RWPE2 (cell line): ENCODE data around the gene DGUOK.

ENCODE experiments used
- ATAC-seq: fragments of 200-7000 bp; cut with Tn5 transposase; 3 replicates; pipeline ENCODE4 v1.9.1; 2021; ENCODE audit warnings: low read depth
- DNase-seq: peaks from one replicate; pipeline ENCODE4 v3.0.0-alpha.2; 2020; ENCODE audit warnings: low spot score
- H3K27ac ChIP-seq: fragments of 450-650 bp; 2 replicates; pipeline ENCODE4 v1.5.1; 2017; ENCODE audit warnings: mild to moderate bottlenecking; ENCODE audit not compliant: poor library complexity, severe bottlenecking
- H3K27me3 ChIP-seq: fragments of 250-450 bp; sonication (Bioruptor Pico); 2 replicates; pipeline ENCODE4 v1.5.1; 2021; ENCODE audit warnings: mild to moderate bottlenecking, moderate library complexity; ENCODE audit not compliant: insufficient read depth, poor library complexity, severe bottlenecking
- H3K36me3 ChIP-seq: fragments of 250-450 bp; sonication (Bioruptor Pico); 2 replicates; pipeline ENCODE4 v1.5.1; 2020; ENCODE audit warnings: low read depth, mild to moderate bottlenecking, moderate library complexity
- H3K4me1 ChIP-seq: fragments of 250-450 bp; sonication (Bioruptor Pico); 2 replicates; pipeline ENCODE4 v1.5.1; 2021; ENCODE audit warnings: mild to moderate bottlenecking, moderate library complexity; ENCODE audit not compliant: insufficient read depth, poor library complexity, severe bottlenecking
- H3K4me3 ChIP-seq: fragments of 250-450 bp; sonication (Bioruptor Pico); 2 replicates; pipeline ENCODE4 v1.5.1; 2021; ENCODE audit warnings: mild to moderate bottlenecking, moderate library complexity; ENCODE audit not compliant: severe bottlenecking
- H3K9me3 ChIP-seq: fragments of 250-450 bp; sonication (Bioruptor Pico); 2 replicates; pipeline ENCODE4 v1.5.1; 2021; ENCODE audit warnings: mild to moderate bottlenecking, moderate library complexity; ENCODE audit not compliant: severe bottlenecking
- TF ChIP-seq, protein P1 (sequence below): fragments of 450-650 bp; IDR thresholded peaks from one replicate; pipeline ENCODE4 v1.5.1; 2017; ENCODE audit warnings: mild to moderate bottlenecking, moderate library complexity; ENCODE audit not compliant: poor library complexity, severe bottlenecking

DGUOK gene

DNA sequence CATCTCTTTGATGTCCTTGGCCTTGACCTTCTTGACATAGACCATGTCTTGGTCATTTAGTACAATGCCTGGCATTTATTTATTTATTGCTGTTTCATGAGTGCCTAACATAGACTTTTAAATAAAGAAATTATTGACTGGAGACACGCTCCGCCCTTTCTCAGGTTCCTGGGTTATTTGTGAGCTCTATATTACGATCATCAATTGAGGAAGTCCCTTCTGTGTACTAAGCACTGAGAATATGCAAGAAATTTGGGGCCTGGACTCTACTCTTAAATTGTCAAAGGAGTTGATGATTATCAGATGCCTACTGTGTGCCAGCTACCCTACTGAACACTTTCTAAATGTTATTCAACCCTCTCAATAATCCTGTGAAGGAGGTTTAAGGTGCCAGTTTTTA lies 38.4 kb downstream of the DGUOK start:
- H3K4me3 ChIP-seq = no peak overlapping the region
- H3K27ac ChIP-seq = no peak overlapping the region
- H3K36me3 ChIP-seq = no peaks in the 10 kb centered on the region; the same call in 1 of the 2 replicates
- no peaks in the 10 kb centered on the region for H3K4me1 ChIP-seq
- H3K27me3 ChIP-seq = no peaks in the 10 kb centered on the region
- TF ChIP-seq, protein P1, sequence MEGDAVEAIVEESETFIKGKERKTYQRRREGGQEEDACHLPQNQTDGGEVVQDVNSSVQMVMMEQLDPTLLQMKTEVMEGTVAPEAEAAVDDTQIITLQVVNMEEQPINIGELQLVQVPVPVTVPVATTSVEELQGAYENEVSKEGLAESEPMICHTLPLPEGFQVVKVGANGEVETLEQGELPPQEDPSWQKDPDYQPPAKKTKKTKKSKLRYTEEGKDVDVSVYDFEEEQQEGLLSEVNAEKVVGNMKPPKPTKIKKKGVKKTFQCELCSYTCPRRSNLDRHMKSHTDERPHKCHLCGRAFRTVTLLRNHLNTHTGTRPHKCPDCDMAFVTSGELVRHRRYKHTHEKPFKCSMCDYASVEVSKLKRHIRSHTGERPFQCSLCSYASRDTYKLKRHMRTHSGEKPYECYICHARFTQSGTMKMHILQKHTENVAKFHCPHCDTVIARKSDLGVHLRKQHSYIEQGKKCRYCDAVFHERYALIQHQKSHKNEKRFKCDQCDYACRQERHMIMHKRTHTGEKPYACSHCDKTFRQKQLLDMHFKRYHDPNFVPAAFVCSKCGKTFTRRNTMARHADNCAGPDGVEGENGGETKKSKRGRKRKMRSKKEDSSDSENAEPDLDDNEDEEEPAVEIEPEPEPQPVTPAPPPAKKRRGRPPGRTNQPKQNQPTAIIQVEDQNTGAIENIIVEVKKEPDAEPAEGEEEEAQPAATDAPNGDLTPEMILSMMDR = no peak
- no peak for ATAC-seq
- no peak for DNase-seq
- no peaks in the 10 kb centered on the region for H3K9me3 ChIP-seq

GRCh38 chr2:73968357-73968937 lies 41.8 kb downstream of the DGUOK start:
- TF ChIP-seq, protein P1 = no peak
- ATAC-seq (no peak), DNase-seq (no peak)
- Histone ChIP-seq H3K4me3 (no peak overlapping the region), H3K4me1 (peaks cover 8% of the 10 kb centered on the region), H3K27me3 (no peaks in the 10 kb centered on the region), H3K9me3 (no peaks in the 10 kb centered on the region), H3K27ac (no peak overlapping the region), H3K36me3 (no peaks in the 10 kb centered on the region)

GRCh38 chr2:73969356-73969755 lies 42.7 kb downstream of the DGUOK start:
- no peak overlapping the region for H3K27ac ChIP-seq
- TF ChIP-seq, protein P1 = no peak
- peaks cover 8% of the 10 kb centered on the region for H3K4me1 ChIP-seq
- no peaks in the 10 kb centered on the region for H3K9me3 ChIP-seq
- H3K4me3 ChIP-seq = no peak overlapping the region
- DNase-seq (no peak), ATAC-seq (no peak)
- H3K27me3 ChIP-seq = no peaks in the 10 kb centered on the region
- H3K36me3 ChIP-seq = no peaks in the 10 kb centered on the region

GRCh38 chr2:73970141-73970803 lies 43.6 kb downstream of the DGUOK start:
- Histone ChIP-seq H3K4me1 (peaks cover 8% of the 10 kb centered on the region), H3K36me3 (no peaks in the 10 kb centered on the region), H3K9me3 (no peaks in the 10 kb centered on the region), H3K4me3 (no peak overlapping the region), H3K27ac (no peak overlapping the region), H3K27me3 (no peaks in the 10 kb centered on the region)
- DNase-seq (no peak), ATAC-seq (no peak)
- TF ChIP-seq, protein P1 = no peak
